ENCODE data around the gene CTDSP1.

GRCh38 chr2:218400930-218401881 is 1.5 kb downstream of the CTDSP1 start:
- TF ChIP-seq EZH2 (IDR thresholded peaks at IDR 0.05; ENCODE audit: borderline replicate concordance, low read depth, low read length, severe bottlenecking) = no peak
- TF ChIP-seq CTCF (IDR thresholded peaks at IDR 0.05; ENCODE audit: borderline replicate concordance, extremely low read depth, low read length, poor library complexity, severe bottlenecking) = no peak

Data from DND-41 (cell line).